ENCODE data around the gene ADAM11.
A peak's percentile ranks its signal among the peaks of the same experiment; 100 is the strongest.

ADAM11 gene

GRCh38 chr17:44776628-44777393 is 18.0 kb downstream of the ADAM11 start:
- no peak for DNase-seq

- DNase-seq = no peak
These were observed 18.9 kb downstream of the ADAM11 start for GRCh38 chr17:44777394-44778348.

- DNase-seq = no peak
These were observed 19.9 kb downstream of the ADAM11 start for GRCh38 chr17:44778656-44779210.

- peak; percentile 88 to 91 for DNase-seq
These were observed 20.6 kb downstream of the ADAM11 start for GRCh38 chr17:44779211-44780025.

- no peak for DNase-seq
These were observed 21.4 kb downstream of the ADAM11 start for GRCh38 chr17:44780161-44780560.

GRCh38 chr17:44780845-44781480 is 22.2 kb downstream of the ADAM11 start:
- DNase-seq = no peak

- DNase-seq = no peak
These were observed 22.9 kb downstream of the ADAM11 start for GRCh38 chr17:44781551-44782325.

GRCh38 chr17:44782326-44782850 is 23.6 kb downstream of the ADAM11 start:
- DNase-seq = no peak

GRCh38 chr17:44785921-44786320 is 27.1 kb downstream of the ADAM11 start:
- DNase-seq = no peak

GRCh38 chr17:44786551-44787081 is 27.8 kb downstream of the ADAM11 start:
- no peak for DNase-seq

- no peak for DNase-seq
These were observed 28.6 kb downstream of the ADAM11 start for GRCh38 chr17:44787271-44787940.

- DNase-seq = no peak
These were observed 29.4 kb downstream of the ADAM11 start for GRCh38 chr17:44788139-44788538.

- DNase-seq = no peak
These were observed 33.5 kb downstream of the ADAM11 start for GRCh38 chr17:44792276-44792675.

GRCh38 chr17:44793885-44794842 is 35.4 kb downstream of the ADAM11 start:
- no peak for DNase-seq

GRCh38 chr17:44794851-44795413 is 36.1 kb downstream of the ADAM11 start:
- no peak for DNase-seq

- DNase-seq = no peak
These were observed 36.6 kb downstream of the ADAM11 start for GRCh38 chr17:44795421-44795820.

- no peak for DNase-seq
These were observed 37.1 kb downstream of the ADAM11 start for GRCh38 chr17:44795928-44796327.

- DNase-seq = no peak
These were observed 37.9 kb downstream of the ADAM11 start for GRCh38 chr17:44796731-44797130.

GRCh38 chr17:44797802-44798201 is 39.0 kb downstream of the ADAM11 start:
- DNase-seq = no peak
